ENCODE results near the gene UGT3A1.
"Not testable (repeated sequence)": the region's sequence is repeated elsewhere in the genome, so short reads cannot be mapped to it uniquely, and the experiment has no call there.

Gene UGT3A1

GRCh38 chr5:35979715-35980114, 11.5 kb downstream of the UGT3A1 start:
- H3K9me3 ChIP-seq, result peaks cover 0 to 7% (median 0%) of the 10 kb centered on the region in 3 donors
- H3K4me3 ChIP-seq, result no peak overlapping the region
- intact Hi-C loops (cut with DNase I; ENCODE audit: low total_unique reads), result no loop called here
- H3K4me1 ChIP-seq, result no peaks in the 10 kb centered on the region
- DNase-seq, result no peak
- no peak for TF ChIP-seq CTCF (IDR thresholded peaks at IDR 0.05)
- H3K27ac ChIP-seq, result no peak overlapping the region
- H3K36me3 ChIP-seq, result no peaks in the 10 kb centered on the region
- H3K27me3 ChIP-seq, result no peaks in the 10 kb centered on the region

- H3K4me3 ChIP-seq; H3K27me3 ChIP-seq; H3K4me1 ChIP-seq; H3K27ac ChIP-seq; H3K36me3 ChIP-seq; H3K9me3 ChIP-seq; intact Hi-C loops (cut with DNase I; ENCODE audit: low total_unique reads); DNase-seq: not testable (repeated sequence)
These were observed 14.3 kb downstream of the UGT3A1 start for GRCh38 chr5:35976859-35977258.

- intact Hi-C loops (cut with DNase I; ENCODE audit: low total_unique reads), result no loop called here
- Histone ChIP-seq H3K27ac (no peak overlapping the region), H3K27me3 (no peaks in the 10 kb centered on the region), H3K36me3 (no peaks in the 10 kb centered on the region), H3K4me3 (no peak overlapping the region), H3K9me3 (no peaks in the 10 kb centered on the region), H3K4me1 (no peaks in the 10 kb centered on the region)
- TF ChIP-seq CTCF (IDR thresholded peaks at IDR 0.05), result no peak
- no peak for DNase-seq
These were observed 16.6 kb downstream of the UGT3A1 start for GRCh38 chr5:35974570-35974969.

GRCh38 chr5:35971878-35972210, 19.3 kb downstream of the UGT3A1 start:
- intact Hi-C loops (cut with DNase I; ENCODE audit: low total_unique reads), result no loop called here
- no peak for DNase-seq
- H3K27me3 ChIP-seq, result no peaks in the 10 kb centered on the region
- H3K9me3 ChIP-seq, result no peaks in the 10 kb centered on the region
- no peak overlapping the region for H3K27ac ChIP-seq
- no peak for TF ChIP-seq CTCF (IDR thresholded peaks at IDR 0.05)
- no peak overlapping the region for H3K4me3 ChIP-seq
- no peaks in the 10 kb centered on the region for H3K4me1 ChIP-seq
- H3K36me3 ChIP-seq, result no peaks in the 10 kb centered on the region

GRCh38 chr5:35971186-35971877, 19.9 kb downstream of the UGT3A1 start:
- Histone ChIP-seq H3K4me1 (no peaks in the 10 kb centered on the region), H3K4me3 (no peak overlapping the region), H3K36me3 (no peaks in the 10 kb centered on the region), H3K27ac (no peak overlapping the region), H3K27me3 (no peaks in the 10 kb centered on the region), H3K9me3 (no peaks in the 10 kb centered on the region)
- DNase-seq, result no peak
- no peak for TF ChIP-seq CTCF (IDR thresholded peaks at IDR 0.05)
- intact Hi-C loops (cut with DNase I; ENCODE audit: low total_unique reads), result no loop called here

- Histone ChIP-seq H3K9me3 (peaks cover 0 to 5% (median 0%) of the 10 kb centered on the region in 3 donors), H3K4me1 (no peaks in the 10 kb centered on the region), H3K27ac (no peak overlapping the region), H3K4me3 (no peak overlapping the region), H3K27me3 (no peaks in the 10 kb centered on the region), H3K36me3 (no peaks in the 10 kb centered on the region)
- TF ChIP-seq CTCF (IDR thresholded peaks at IDR 0.05), result no peak
- DNase-seq, result no peak
- intact Hi-C loops (cut with DNase I; ENCODE audit: low total_unique reads), result loop anchor here (5.0 kb wide), 1 partner anchor 616 kb away; no protein-coding TSS in a partner anchor
These were observed 27.8 kb downstream of the UGT3A1 start for GRCh38 chr5:35963381-35963843.
